Activated T-helper 1 cell treated with anti-CD3 and anti-CD28 coated beads, Interleukin-2, amount 50 U/mL, for 16 hours (primary cell): Measurements from ENCODE around the gene LAP3.

ENCODE experiments used
- DNase-seq, 2 donors: peaks; one replicate each; pipeline ENCODE4 v3.0.0-alpha.2; 2020; ENCODE audit warnings: low read depth in 1 of 2, low spot score in 1 of 2

LAP3 gene

GRCh38 chr4:17614416-17615299 is 37.7 kb downstream of the LAP3 start, which contains the start of gene MED28:
TSS of gene MED28 (plus strand) at chr4:17614641. CDS start at chr4:17614655, 14 bp downstream.
- DNase-seq: peak; percentile 89 to 92

DNA sequence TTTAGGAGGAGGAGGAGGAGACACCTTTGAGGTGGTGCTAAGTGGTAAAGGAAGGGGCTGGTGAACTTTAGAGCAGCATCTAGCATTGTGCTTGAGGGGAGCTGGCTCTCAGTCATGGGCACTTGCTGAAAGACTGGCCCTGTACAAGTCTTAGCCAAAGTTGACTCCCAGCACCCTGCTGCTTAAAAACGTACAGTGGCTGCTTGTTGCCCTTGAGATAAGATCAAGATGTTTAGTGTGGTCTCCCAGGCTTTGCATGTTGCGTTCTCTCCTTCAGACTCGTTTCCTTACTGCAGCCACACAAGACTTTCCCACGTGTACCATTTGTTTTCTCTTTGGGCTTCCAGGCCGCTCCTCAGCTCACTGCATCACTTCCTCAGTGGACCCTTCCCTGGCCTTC is 39.3 kb downstream of the LAP3 start:
- DNase-seq: no peak

DNA sequence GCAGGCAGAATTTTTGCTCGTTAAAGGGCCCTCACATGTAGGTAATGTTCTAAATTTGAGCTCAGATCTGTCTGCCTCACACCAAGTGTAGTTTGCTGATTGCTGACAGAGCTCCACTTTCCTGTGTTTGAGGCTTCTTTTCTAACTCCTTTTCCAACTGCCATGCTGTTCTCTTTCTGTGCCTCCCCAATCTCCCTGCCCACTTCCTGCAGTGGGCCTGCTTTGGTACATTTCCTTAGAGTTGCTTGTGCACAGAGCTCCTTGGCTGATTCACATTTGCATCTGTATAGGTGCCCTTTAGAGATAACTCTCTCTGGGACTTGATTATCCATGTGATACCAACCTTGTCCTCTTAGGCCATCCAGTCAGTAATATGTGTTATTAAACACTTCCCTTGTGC is 41.9 kb downstream of the LAP3 start:
- DNase-seq: no peak

- no peak for DNase-seq
Measured at GRCh38 chr4:17619416-17620105, 42.6 kb downstream of the LAP3 start.

GRCh38 chr4:17623451-17624001 is 46.5 kb downstream of the LAP3 start:
- no peak for DNase-seq

DNA sequence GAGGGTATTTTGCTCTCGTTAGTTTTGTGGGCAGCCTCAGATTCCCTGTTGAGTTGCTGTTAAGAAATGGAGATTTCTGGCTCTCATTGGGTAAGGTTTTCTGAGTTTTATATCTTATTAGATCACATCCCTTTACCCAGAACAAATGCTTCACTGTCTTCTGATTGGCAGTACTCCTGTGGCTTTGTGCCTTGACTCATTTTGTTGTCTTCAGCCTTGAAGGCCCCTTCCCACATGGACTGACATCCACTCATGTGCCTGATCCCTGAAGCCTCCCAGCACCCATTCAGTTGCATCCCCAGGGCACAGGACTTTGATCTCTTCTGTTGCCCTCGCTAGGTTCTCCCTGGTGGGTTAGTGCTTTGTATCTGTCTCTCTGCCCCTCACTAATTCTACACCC is 47.8 kb downstream of the LAP3 start:
- no peak for DNase-seq

GRCh38 chr4:17630228-17630627 is 53.2 kb downstream of the LAP3 start:
- DNase-seq: no peak

DNA sequence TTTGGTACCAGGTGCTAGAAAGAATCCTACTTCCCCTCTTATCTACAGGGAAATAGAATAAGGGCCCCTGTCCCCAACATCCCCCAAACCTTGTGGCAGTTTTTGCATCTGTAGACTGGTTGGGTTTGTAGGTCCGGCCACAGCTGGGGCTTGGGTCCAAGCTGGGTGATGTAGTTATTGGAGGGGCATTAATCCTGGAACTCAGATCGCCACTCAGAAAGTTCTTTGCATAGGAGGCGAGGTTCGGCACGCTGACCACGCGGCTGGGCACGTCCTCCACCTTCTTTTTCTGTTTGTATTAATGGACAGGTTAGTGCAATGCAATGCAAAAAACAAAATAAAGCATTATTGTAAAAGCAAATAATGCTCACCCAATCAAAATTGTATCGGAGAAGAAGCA is 56.6 kb downstream of the LAP3 start:
- no peak for DNase-seq

DNA sequence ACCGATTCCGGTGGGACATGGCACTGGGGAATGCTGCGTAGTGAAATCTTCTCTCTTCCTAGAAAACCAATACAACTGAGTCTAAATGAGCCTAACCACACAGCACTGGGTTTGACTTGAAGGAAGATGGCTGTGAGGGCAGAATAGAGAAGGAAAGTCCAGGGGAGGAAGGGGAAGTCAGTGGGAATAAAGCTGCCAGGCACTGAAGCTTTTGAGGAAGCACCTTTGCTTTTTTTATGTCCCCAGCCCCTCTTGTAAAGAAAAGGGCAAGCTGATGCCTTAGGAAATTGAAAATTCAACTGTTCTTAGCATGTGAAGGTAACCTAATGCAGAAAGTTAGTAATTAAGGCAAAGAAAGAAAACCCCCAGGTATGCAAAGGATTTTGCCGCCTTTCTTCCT is 58.1 kb downstream of the LAP3 start:
- DNase-seq: no peak

DNA sequence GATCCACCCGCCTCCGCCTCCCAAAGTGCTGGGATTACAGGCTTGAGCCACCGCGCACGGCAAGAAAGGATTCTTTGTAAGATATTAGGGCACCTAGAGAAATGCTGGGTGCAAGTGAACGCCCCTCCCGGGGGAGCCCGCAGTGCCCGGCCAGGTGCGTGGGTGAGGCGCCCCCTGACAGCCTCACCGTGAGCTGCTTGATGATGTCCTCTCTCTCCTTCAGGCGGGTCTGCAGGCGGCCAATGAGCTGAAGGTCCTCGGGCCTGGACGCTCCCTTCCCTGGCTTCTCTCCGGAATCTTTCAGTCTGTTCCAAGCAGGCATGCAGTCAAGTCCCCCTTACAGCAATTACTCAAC is 59.3 kb downstream of the LAP3 start:
- no peak for DNase-seq

DNA sequence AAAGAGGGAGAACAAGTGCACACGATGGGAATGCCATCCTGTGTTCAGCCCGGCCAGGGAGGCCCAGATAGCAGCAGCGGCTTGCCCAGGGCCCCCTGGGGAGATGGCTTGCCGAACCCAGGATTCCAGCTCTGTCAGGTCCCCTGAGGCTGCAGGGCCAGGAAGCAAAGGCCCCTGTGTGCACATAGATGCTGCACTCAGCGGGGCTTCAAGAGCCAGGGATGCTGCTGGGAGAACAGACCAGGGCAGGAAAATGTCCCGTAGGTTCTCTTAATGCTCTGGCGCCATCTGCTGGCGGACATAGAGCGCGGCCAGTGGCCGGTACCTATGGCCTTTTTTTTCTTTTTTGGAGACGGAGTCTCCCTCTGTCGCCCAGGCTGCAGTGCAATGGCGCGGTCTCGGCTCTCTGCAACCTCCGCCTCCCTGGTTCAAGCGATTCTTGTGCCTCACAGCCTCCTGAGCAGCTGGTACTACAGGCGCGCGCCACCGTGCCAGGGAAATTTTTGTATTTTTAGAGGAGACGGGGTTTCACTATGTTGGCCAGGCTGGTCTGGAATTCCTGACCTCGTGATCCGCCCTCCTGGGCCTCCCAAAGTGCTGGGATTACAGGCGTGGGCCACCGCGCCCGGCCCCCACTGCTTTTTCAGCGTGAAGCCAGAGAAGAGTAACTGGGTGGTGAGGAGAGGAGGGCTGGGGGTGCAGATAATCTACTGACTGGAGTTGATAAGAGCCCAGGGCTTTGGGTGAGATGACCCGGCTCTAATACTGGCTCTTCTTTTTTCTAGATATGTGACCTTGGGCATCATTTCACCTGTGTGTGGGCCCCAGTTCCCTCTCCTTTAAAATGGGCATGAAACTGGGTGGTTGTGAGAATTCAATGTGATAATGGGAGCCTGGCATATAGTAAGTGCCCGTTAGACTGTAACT is 60.0 kb downstream of the LAP3 start:
- DNase-seq: peak; percentile 47 to 54

GRCh38 chr4:17639136-17639535 is 62.1 kb downstream of the LAP3 start:
- DNase-seq: no peak

DNA sequence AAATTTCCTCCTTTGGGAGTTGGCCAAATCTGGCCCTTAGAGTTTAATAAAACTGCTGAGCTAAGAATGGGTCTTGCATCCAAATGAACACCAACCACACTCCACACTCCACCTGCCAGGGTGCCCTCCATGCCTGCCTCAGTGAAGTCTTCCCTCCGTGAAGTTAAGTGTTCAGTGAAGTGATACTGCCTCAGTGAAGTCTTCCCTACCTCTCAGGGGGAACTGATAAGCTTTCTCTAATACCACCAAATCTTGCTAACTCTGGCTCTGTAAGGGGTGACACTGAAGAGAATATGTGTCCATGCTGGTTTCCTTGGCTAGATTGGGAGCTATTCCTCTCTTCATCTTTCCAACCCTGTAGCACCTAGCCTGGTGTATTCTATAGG is 65.4 kb downstream of the LAP3 start:
- DNase-seq: no peak

DNA sequence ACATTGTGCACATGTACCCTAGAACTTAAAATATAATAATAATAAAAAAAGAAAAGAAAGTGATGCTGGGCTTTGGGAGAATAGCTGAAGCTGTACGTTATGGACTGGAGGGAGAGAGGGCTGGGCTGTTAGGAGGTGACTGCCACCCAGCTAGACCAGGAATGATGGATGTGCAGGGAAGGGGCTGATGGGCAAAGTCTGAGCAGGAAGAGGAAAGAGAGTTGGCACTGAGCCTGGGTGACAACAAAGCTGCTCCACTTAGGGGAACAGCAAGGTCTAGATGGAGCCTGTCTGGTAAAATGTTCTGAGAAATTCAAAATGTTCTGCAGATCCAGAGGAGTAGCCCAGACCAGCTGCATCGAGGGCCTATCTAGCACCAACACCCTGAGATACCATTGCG is 69.7 kb downstream of the LAP3 start:
- no peak for DNase-seq

- no peak for DNase-seq
Measured at GRCh38 chr4:17647176-17647806, 70.3 kb downstream of the LAP3 start.

- no peak for DNase-seq
Measured at GRCh38 chr4:17647927-17648326, 70.9 kb downstream of the LAP3 start.

- DNase-seq: no peak
Measured at GRCh38 chr4:17650406-17650805, 73.4 kb downstream of the LAP3 start.

DNA sequence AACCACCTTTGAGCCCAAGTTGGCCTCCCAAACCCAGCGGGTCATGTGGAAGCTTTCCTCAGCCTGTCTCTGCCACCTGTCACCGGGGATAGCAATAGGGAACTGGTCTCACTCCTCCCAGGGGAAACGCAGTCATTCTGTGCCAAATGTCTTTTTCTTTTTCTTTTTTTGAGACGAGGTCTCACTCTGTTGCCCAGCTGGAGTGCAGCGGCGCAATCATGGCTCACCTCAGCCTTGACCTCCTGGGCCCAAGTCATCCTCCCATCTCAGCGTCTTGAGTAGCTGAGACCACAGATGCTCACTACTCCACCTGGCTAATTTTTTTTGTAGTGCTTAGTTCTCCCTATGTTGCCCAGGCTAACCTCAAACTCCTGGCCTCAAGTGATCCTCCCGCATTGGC is 77.7 kb downstream of the LAP3 start:
- DNase-seq: no peak

GRCh38 chr4:17657090-17657489 is 80.1 kb downstream of the LAP3 start:
- no peak for DNase-seq
